ENCODE data around the gene BNC1.
"Not testable (repeated sequence)": the region's sequence is repeated elsewhere in the genome, so short reads cannot be mapped to it uniquely, and the experiment has no call there.

The BNC1 gene

GRCh38 chr15:83292317-83292716, 7.9 kb upstream of the BNC1 start:
- no peak for DNase-seq

- DNase-seq = no peak
Measured at GRCh38 chr15:83290236-83290635, 5.8 kb upstream of the BNC1 start.

GRCh38 chr15:83289160-83289559, 4.7 kb upstream of the BNC1 start:
- DNase-seq = no peak

GRCh38 chr15:83288381-83288801, 3.9 kb upstream of the BNC1 start:
- no peak for DNase-seq

- no peak for DNase-seq
Measured at GRCh38 chr15:83287541-83288027, 3.1 kb upstream of the BNC1 start.

- no peak for DNase-seq
Measured at GRCh38 chr15:83285979-83286553, 1.6 kb upstream of the BNC1 start.

- DNase-seq = no peak
Measured at GRCh38 chr15:83285284-83285978, 967 bp upstream of the BNC1 start.

- DNase-seq = no peak
Measured at GRCh38 chr15:83283813-83284558, 478 bp downstream of the BNC1 start.

- no peak for DNase-seq
Measured at GRCh38 chr15:83283138-83283812, 1.2 kb downstream of the BNC1 start.

GRCh38 chr15:83282776-83283137, 1.7 kb downstream of the BNC1 start:
- no peak for DNase-seq

GRCh38 chr15:83282141-83282540, 2.3 kb downstream of the BNC1 start:
- DNase-seq = no peak

- no peak for DNase-seq
Measured at GRCh38 chr15:83278191-83278590, 6.3 kb downstream of the BNC1 start.

GRCh38 chr15:83276661-83277060, 7.8 kb downstream of the BNC1 start:
- DNase-seq = no peak

GRCh38 chr15:83275412-83275811, 9.1 kb downstream of the BNC1 start:
- no peak for DNase-seq

- no peak for DNase-seq
Measured at GRCh38 chr15:83270176-83270575, 14.3 kb downstream of the BNC1 start.

- no peak for DNase-seq
Measured at GRCh38 chr15:83268147-83268546, 16.3 kb downstream of the BNC1 start.

GRCh38 chr15:83262594-83263315, 21.7 kb downstream of the BNC1 start:
- DNase-seq = no peak

- not testable (repeated sequence) for DNase-seq
Measured at GRCh38 chr15:83262181-83262580, 22.3 kb downstream of the BNC1 start.

GRCh38 chr15:83250781-83251180, 33.7 kb downstream of the BNC1 start:
- no peak for DNase-seq

- no peak for DNase-seq
Measured at GRCh38 chr15:83249030-83249343, 35.5 kb downstream of the BNC1 start.

GRCh38 chr15:83248151-83249029, 36.1 kb downstream of the BNC1 start:
- DNase-seq = peak; percentile 1 to 50

- DNase-seq = no peak
Measured at GRCh38 chr15:83243634-83244033, 40.8 kb downstream of the BNC1 start.
